Neural progenitor cell (in vitro differentiated cells): ENCODE data around the gene TCF15. TPM values are rescaled to one million over a fixed set of nuclear protein-coding genes. Genes with fewer than 3 reads are reported as not detected.

ENCODE experiments used
- DNase-seq: peaks from one replicate; pipeline ENCODE4 v3.0.0-alpha.2; 2016; ENCODE audit warnings: low spot score
- H2AFZ ChIP-seq: fragments of 200-600 bp; sonication (generic); replicated peaks from 2 replicates; pipeline ENCODE4 v1.6.1; 2016; ENCODE audit warnings: antibody characterized with exemption
- H3F3A ChIP-seq: fragments of 200-600 bp; sonication (generic); 2 replicates; pipeline ENCODE4 v1.6.1; 2016; ENCODE audit warnings: antibody characterized with exemption, low read depth
- H3K27ac ChIP-seq: fragments of 200-600 bp; sonication (generic); 2 replicates; pipeline ENCODE4 v1.5.1; 2016; ENCODE audit warnings: mild to moderate bottlenecking
- H3K27me3 ChIP-seq: fragments of 200-600 bp; sonication (generic); 2 replicates; pipeline ENCODE4 v1.6.1; 2016; ENCODE audit warnings: mild to moderate bottlenecking, moderate library complexity
- H3K36me3 ChIP-seq: fragments of 200-600 bp; sonication (generic); 2 replicates; pipeline ENCODE4 v1.5.1; 2016
- H3K4me1 ChIP-seq: fragments of 200-600 bp; sonication (generic); 2 replicates; pipeline ENCODE4 v1.6.1; 2016; ENCODE audit warnings: mixed run types
- H3K4me2 ChIP-seq: fragments of 200-600 bp; sonication (generic); 2 replicates; pipeline ENCODE4 v1.6.1; 2016
- H3K4me3 ChIP-seq: fragments of 200-600 bp; sonication (generic); 2 replicates; pipeline ENCODE4 v1.5.1; 2016
- H3K79me2 ChIP-seq: fragments of 200-600 bp; sonication (generic); 2 replicates; pipeline ENCODE4 v1.6.1; 2016; ENCODE audit warnings: low read depth
- H3K9ac ChIP-seq: fragments of 200-600 bp; sonication (generic); 2 replicates; pipeline ENCODE4 v1.6.1; 2016
- H3K9me3 ChIP-seq: fragments of 200-600 bp; sonication (generic); 2 replicates; pipeline ENCODE4 v1.5.1; 2016; ENCODE audit warnings: low read depth
- H4K20me1 ChIP-seq: fragments of 200-600 bp; sonication (generic); 2 replicates; pipeline ENCODE4 v1.6.1; 2016; ENCODE audit warnings: low read depth
- H3K27ac Mint-ChIP-seq: 3 replicates; pipeline ENCODE4 v1.8.0; 2021; ENCODE audit warnings: mixed read lengths
- H3K27me3 Mint-ChIP-seq: 2 replicates; pipeline ENCODE4 v1.8.0; 2022; ENCODE audit warnings: low read depth, mild to moderate bottlenecking, inconsistent platforms, moderate library complexity, mixed read lengths; ENCODE audit not compliant: insufficient read depth
- H3K36me3 Mint-ChIP-seq: 3 replicates; pipeline ENCODE4 v1.8.0; 2021; ENCODE audit warnings: mixed read lengths
- H3K4me1 Mint-ChIP-seq: 3 replicates; pipeline ENCODE4 v1.8.0; 2021; ENCODE audit warnings: mixed read lengths
- H3K4me3 Mint-ChIP-seq: 3 replicates; pipeline ENCODE4 v1.8.0; 2021; ENCODE audit warnings: mild to moderate bottlenecking, moderate library complexity, mixed read lengths
- H3K9me3 Mint-ChIP-seq: 3 replicates; pipeline ENCODE4 v1.8.0; 2020; ENCODE audit warnings: mixed read lengths
- EZH2 ChIP-seq: fragments of 200-600 bp; sonication (generic); IDR thresholded peaks from 2 replicates; pipeline ENCODE4 v1.6.1; 2017; ENCODE audit warnings: antibody characterized with exemption, mild to moderate bottlenecking, moderate library complexity
- EZH2phosphoT487 ChIP-seq: fragments of 200-600 bp; sonication (generic); IDR thresholded peaks from 2 replicates; pipeline ENCODE4 v1.6.1; 2017; ENCODE audit warnings: antibody characterized with exemption
- total RNA-seq: library from RNA; depleted of rRNA; stranded (reverse); fragments of >200 nt; gene quantifications from 2 replicates; pipeline ENCODE4 v1.2.3, GENCODE V29; 2015; ENCODE audit warnings: low replicate concordance
- TF ChIP-seq, protein P1 (sequence below): fragments of 200-600 bp; sonication (generic); IDR thresholded peaks from 2 replicates; pipeline ENCODE4 v1.5.1; 2017; ENCODE audit warnings: antibody characterized with exemption, mild to moderate bottlenecking

TCF15 gene
- total RNA-seq, 1 donor from 2014 or later = 0.07 TPM

GRCh38 chr20:623021-623420 is 12.9 kb upstream of the TCF15 start:
- H3F3A ChIP-seq = no peaks in the 10 kb centered on the region
- no peaks in the 10 kb centered on the region for H3K9me3 ChIP-seq
- no peaks in the 10 kb centered on the region for H3K79me2 ChIP-seq
- H3K27me3 Mint-ChIP-seq = peaks cover 9% of the 10 kb centered on the region
- H3K4me2 ChIP-seq = no peak overlapping the region
- peaks cover 8% of the 10 kb centered on the region for H3K4me1 ChIP-seq
- no peak for DNase-seq
- no peak overlapping the region for H3K4me3 Mint-ChIP-seq
- no peaks in the 10 kb centered on the region for H3K36me3 Mint-ChIP-seq
- no peak overlapping the region for H3K27ac ChIP-seq
- H3K9me3 Mint-ChIP-seq = peaks cover 4% of the 10 kb centered on the region
- H3K27me3 ChIP-seq = no peaks in the 10 kb centered on the region
- no peak overlapping the region for H3K27ac Mint-ChIP-seq
- H2AFZ ChIP-seq = no peak overlapping the region
- TF ChIP-seq, protein P1, sequence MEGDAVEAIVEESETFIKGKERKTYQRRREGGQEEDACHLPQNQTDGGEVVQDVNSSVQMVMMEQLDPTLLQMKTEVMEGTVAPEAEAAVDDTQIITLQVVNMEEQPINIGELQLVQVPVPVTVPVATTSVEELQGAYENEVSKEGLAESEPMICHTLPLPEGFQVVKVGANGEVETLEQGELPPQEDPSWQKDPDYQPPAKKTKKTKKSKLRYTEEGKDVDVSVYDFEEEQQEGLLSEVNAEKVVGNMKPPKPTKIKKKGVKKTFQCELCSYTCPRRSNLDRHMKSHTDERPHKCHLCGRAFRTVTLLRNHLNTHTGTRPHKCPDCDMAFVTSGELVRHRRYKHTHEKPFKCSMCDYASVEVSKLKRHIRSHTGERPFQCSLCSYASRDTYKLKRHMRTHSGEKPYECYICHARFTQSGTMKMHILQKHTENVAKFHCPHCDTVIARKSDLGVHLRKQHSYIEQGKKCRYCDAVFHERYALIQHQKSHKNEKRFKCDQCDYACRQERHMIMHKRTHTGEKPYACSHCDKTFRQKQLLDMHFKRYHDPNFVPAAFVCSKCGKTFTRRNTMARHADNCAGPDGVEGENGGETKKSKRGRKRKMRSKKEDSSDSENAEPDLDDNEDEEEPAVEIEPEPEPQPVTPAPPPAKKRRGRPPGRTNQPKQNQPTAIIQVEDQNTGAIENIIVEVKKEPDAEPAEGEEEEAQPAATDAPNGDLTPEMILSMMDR = no peak
- TF ChIP-seq EZH2 = no peak
- no peak for TF ChIP-seq EZH2phosphoT487
- H3K4me3 ChIP-seq = no peak overlapping the region
- no peaks in the 10 kb centered on the region for H3K36me3 ChIP-seq
- no peaks in the 10 kb centered on the region for H4K20me1 ChIP-seq
- H3K4me1 Mint-ChIP-seq = peaks cover 22% of the 10 kb centered on the region
- H3K9ac ChIP-seq = no peak overlapping the region

DNA sequence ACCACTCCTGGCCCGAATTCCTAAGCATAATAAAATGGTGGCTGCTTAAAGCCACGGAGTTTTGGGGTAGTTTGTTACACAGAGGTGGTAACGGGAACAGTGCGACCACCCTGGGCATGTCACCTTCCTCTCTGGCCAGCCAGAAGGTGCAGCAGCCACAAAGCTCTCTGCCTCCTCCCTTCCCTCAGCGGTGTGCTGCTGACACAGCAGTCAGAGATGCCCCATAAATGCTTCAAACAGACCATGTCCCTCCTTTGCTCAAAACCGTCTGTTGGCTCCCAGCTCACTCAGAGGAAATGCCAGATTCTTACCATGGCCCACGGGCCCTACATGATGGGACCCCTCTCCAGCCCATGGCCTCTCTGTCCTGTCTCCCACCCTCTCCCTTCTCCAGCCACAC is 12.1 kb upstream of the TCF15 start:
- no peaks in the 10 kb centered on the region for H4K20me1 ChIP-seq
- no peak overlapping the region for H3K27ac Mint-ChIP-seq
- H3K79me2 ChIP-seq = no peaks in the 10 kb centered on the region
- H3K36me3 ChIP-seq = no peaks in the 10 kb centered on the region
- H3K36me3 Mint-ChIP-seq = no peaks in the 10 kb centered on the region
- no peaks in the 10 kb centered on the region for H3K9me3 ChIP-seq
- H3K4me1 Mint-ChIP-seq = peaks cover 22% of the 10 kb centered on the region
- no peak overlapping the region for H3K4me2 ChIP-seq
- peaks cover 10% of the 10 kb centered on the region for H3K9me3 Mint-ChIP-seq
- no peak overlapping the region for H2AFZ ChIP-seq
- TF ChIP-seq EZH2phosphoT487 = no peak
- TF ChIP-seq, protein P1 = no peak
- TF ChIP-seq EZH2 = no peak
- no peak overlapping the region for H3K9ac ChIP-seq
- no peak for DNase-seq
- no peaks in the 10 kb centered on the region for H3F3A ChIP-seq
- peaks cover 10% of the 10 kb centered on the region for H3K27me3 Mint-ChIP-seq
- no peaks in the 10 kb centered on the region for H3K27me3 ChIP-seq
- no peak overlapping the region for H3K4me3 ChIP-seq
- H3K4me1 ChIP-seq = peaks cover 8% of the 10 kb centered on the region
- H3K27ac ChIP-seq = no peak overlapping the region
- H3K4me3 Mint-ChIP-seq = no peak overlapping the region

GRCh38 chr20:621125-621756 is 11.1 kb upstream of the TCF15 start:
- no peak for DNase-seq
- no peaks in the 10 kb centered on the region for H3K36me3 Mint-ChIP-seq
- Histone ChIP-seq H3K27me3 (no peaks in the 10 kb centered on the region), H2AFZ (no peak overlapping the region), H3K4me2 (no peak overlapping the region), H3K4me1 (peaks cover 8% of the 10 kb centered on the region), H4K20me1 (no peaks in the 10 kb centered on the region), H3K27ac (no peak overlapping the region), H3K36me3 (no peaks in the 10 kb centered on the region), H3K4me3 (no peak overlapping the region), H3F3A (no peaks in the 10 kb centered on the region), H3K79me2 (no peaks in the 10 kb centered on the region), H3K9ac (no peak overlapping the region), H3K9me3 (no peaks in the 10 kb centered on the region)
- H3K27ac Mint-ChIP-seq = no peak overlapping the region
- peaks cover 22% of the 10 kb centered on the region for H3K4me1 Mint-ChIP-seq
- TF ChIP-seq EZH2phosphoT487 = no peak
- TF ChIP-seq EZH2 = no peak
- TF ChIP-seq, protein P1 = no peak
- peaks cover 8% of the 10 kb centered on the region for H3K27me3 Mint-ChIP-seq
- no peak overlapping the region for H3K4me3 Mint-ChIP-seq
- H3K9me3 Mint-ChIP-seq = peaks cover 13% of the 10 kb centered on the region
